Stimulated activated CD8-positive, alpha-beta memory T cell treated with anti-CD3 and anti-CD28 coated beads, Interleukin-4, amount 100 ng/mL, for 24 hours (primary cell): ENCODE data around the gene FRYL.

Experiments
- DNase-seq: peaks from one replicate; pipeline ENCODE4 v3.0.0-alpha.2; 2020; ENCODE audit warnings: low read depth

FRYL gene

GRCh38 chr4:48557478-48557877 is 222.6 kb downstream of the FRYL start:
- DNase-seq: no peak

GRCh38 chr4:48556268-48556667 is 223.8 kb downstream of the FRYL start:
- no peak for DNase-seq

GRCh38 chr4:48554606-48555005 is 225.5 kb downstream of the FRYL start:
- DNase-seq: no peak

- no peak for DNase-seq
Measured at GRCh38 chr4:48553720-48554119, 226.4 kb downstream of the FRYL start.

- DNase-seq: no peak
Measured at GRCh38 chr4:48546336-48546735, 233.7 kb downstream of the FRYL start.

GRCh38 chr4:48543796-48544195 is 236.3 kb downstream of the FRYL start:
- DNase-seq: no peak

GRCh38 chr4:48542888-48543287 is 237.2 kb downstream of the FRYL start:
- DNase-seq: no peak

GRCh38 chr4:48539597-48539996 is 240.5 kb downstream of the FRYL start:
- no peak for DNase-seq

GRCh38 chr4:48538358-48538757 is 241.7 kb downstream of the FRYL start:
- no peak for DNase-seq

GRCh38 chr4:48526406-48526805 is 253.7 kb downstream of the FRYL start:
- no peak for DNase-seq

- no peak for DNase-seq
Measured at GRCh38 chr4:48518143-48518542, 261.9 kb downstream of the FRYL start.

GRCh38 chr4:48509543-48509942 is 270.5 kb downstream of the FRYL start:
- no peak for DNase-seq

- no peak for DNase-seq
Measured at GRCh38 chr4:48506716-48507115, 273.4 kb downstream of the FRYL start.

GRCh38 chr4:48504352-48504751 is 275.7 kb downstream of the FRYL start:
- no peak for DNase-seq

- no peak for DNase-seq
Measured at GRCh38 chr4:48504026-48504330, 276.1 kb downstream of the FRYL start.

GRCh38 chr4:48503233-48504025 is 276.6 kb downstream of the FRYL start:
- no peak for DNase-seq

- no peak for DNase-seq
Measured at GRCh38 chr4:48499551-48500066, 280.5 kb downstream of the FRYL start.

- no peak for DNase-seq
Measured at GRCh38 chr4:48498895-48499294, 281.2 kb downstream of the FRYL start.

- DNase-seq: no peak
Measured at GRCh38 chr4:48495941-48496340, 284.1 kb downstream of the FRYL start.

- no peak for DNase-seq
Measured at GRCh38 chr4:48493452-48494100, 286.5 kb downstream of the FRYL start.

GRCh38 chr4:48491514-48492176 is 288.4 kb downstream of the FRYL start:
- DNase-seq: no peak

GRCh38 chr4:48490680-48491513 is 289.2 kb downstream of the FRYL start:
- no peak for DNase-seq
